ENCODE data around the gene CXCR5. TPM values are rescaled to one million over a fixed set of nuclear protein-coding genes. Genes with fewer than 3 reads are reported as not detected.

CXCR5 gene
- total RNA-seq, 1 experiment from 2014 or later = not detected

GRCh38 chr11:118938491-118939403 lies 55.1 kb downstream of the CXCR5 start:
- no peaks in the 10 kb centered on the region for H3K36me3 Mint-ChIP-seq (ENCODE audit: insufficient read depth, unreplicated experiment)
- TF ChIP-seq CTCF (IDR thresholded peaks at IDR 0.05; ENCODE audit: unreplicated experiment) = no peak
- H3K9me3 Mint-ChIP-seq (ENCODE audit: unreplicated experiment) = no peaks in the 10 kb centered on the region
- POLR2A ChIA-PET = interaction anchor here (0.8 kb wide), 1 partner anchor 8 kb away, joined by 3 read pairs; no protein-coding TSS in a partner anchor
- H3K4me1 Mint-ChIP-seq (ENCODE audit: insufficient read depth, unreplicated experiment) = peaks cover 6% of the 10 kb centered on the region
- H3K27me3 Mint-ChIP-seq (ENCODE audit: insufficient read depth, unreplicated experiment) = no peaks in the 10 kb centered on the region
- DNase-seq (ENCODE audit: unreplicated experiment) = peak; percentile 69
- CTCF ChIA-PET = interaction anchor here (0.6 to 1.5 kb wide), 2 partner anchors 9 to 522 kb away, joined by 3 read pairs; no protein-coding TSS in a partner anchor
- BruUV-seq (replicated peaks) = no TSS peak
- H3K27ac Mint-ChIP-seq (ENCODE audit: low read depth, unreplicated experiment) = no peak overlapping the region
- no peak overlapping the region for H3K4me3 Mint-ChIP-seq (ENCODE audit: unreplicated experiment)
- intact Hi-C loops (cut with micrococcal nuclease) = no loop called here

- BruUV-seq (replicated peaks) = no TSS peak
- intact Hi-C loops (cut with micrococcal nuclease) = no loop called here
- Mint-ChIP-seq H3K27ac (ENCODE audit: low read depth, unreplicated experiment) (no peak overlapping the region), H3K4me3 (ENCODE audit: unreplicated experiment) (no peak overlapping the region), H3K27me3 (ENCODE audit: insufficient read depth, unreplicated experiment) (no peaks in the 10 kb centered on the region), H3K36me3 (ENCODE audit: insufficient read depth, unreplicated experiment) (no peaks in the 10 kb centered on the region), H3K4me1 (ENCODE audit: insufficient read depth, unreplicated experiment) (peaks cover 6% of the 10 kb centered on the region), H3K9me3 (ENCODE audit: unreplicated experiment) (no peaks in the 10 kb centered on the region)
- no peak for DNase-seq (ENCODE audit: unreplicated experiment)
- ChIA-PET CTCF (interaction anchor here (0.6 to 1.5 kb wide), 2 partner anchors 9 to 521 kb away, joined by 3 read pairs; no protein-coding TSS in a partner anchor), POLR2A (no interaction called here)
- no peak for TF ChIP-seq CTCF (IDR thresholded peaks at IDR 0.05; ENCODE audit: unreplicated experiment)
Observed at GRCh38 chr11:118939404-118939915, 55.8 kb downstream of the CXCR5 start.

- H3K4me1 Mint-ChIP-seq (ENCODE audit: insufficient read depth, unreplicated experiment) = peaks cover 6% of the 10 kb centered on the region
- H3K36me3 Mint-ChIP-seq (ENCODE audit: insufficient read depth, unreplicated experiment) = no peaks in the 10 kb centered on the region
- H3K27ac Mint-ChIP-seq (ENCODE audit: low read depth, unreplicated experiment) = no peak overlapping the region
- H3K4me3 Mint-ChIP-seq (ENCODE audit: unreplicated experiment) = no peak overlapping the region
- CTCF ChIA-PET = interaction anchor here (0.7 to 1.5 kb wide), 3 partner anchors 10 to 89 kb away, joined by 3 read pairs; no protein-coding TSS in a partner anchor
- intact Hi-C loops (cut with micrococcal nuclease) = no loop called here
- no TSS peak for BruUV-seq (replicated peaks)
- no peaks in the 10 kb centered on the region for H3K9me3 Mint-ChIP-seq (ENCODE audit: unreplicated experiment)
- DNase-seq (ENCODE audit: unreplicated experiment) = no peak
- H3K27me3 Mint-ChIP-seq (ENCODE audit: insufficient read depth, unreplicated experiment) = peaks cover 5% of the 10 kb centered on the region
- POLR2A ChIA-PET = no interaction called here
- TF ChIP-seq CTCF (IDR thresholded peaks at IDR 0.05; ENCODE audit: unreplicated experiment) = no peak
Observed at GRCh38 chr11:118939953-118940598, 56.4 kb downstream of the CXCR5 start.

GRCh38 chr11:118947091-118947490 lies 63.4 kb downstream of the CXCR5 start:
- no peak for TF ChIP-seq CTCF (IDR thresholded peaks at IDR 0.05; ENCODE audit: unreplicated experiment)
- BruUV-seq (replicated peaks) = no TSS peak
- no peaks in the 10 kb centered on the region for H3K9me3 Mint-ChIP-seq (ENCODE audit: unreplicated experiment)
- H3K4me1 Mint-ChIP-seq (ENCODE audit: insufficient read depth, unreplicated experiment) = no peaks in the 10 kb centered on the region
- H3K36me3 Mint-ChIP-seq (ENCODE audit: insufficient read depth, unreplicated experiment) = no peaks in the 10 kb centered on the region
- no peak for DNase-seq (ENCODE audit: unreplicated experiment)
- peaks cover 32% of the 10 kb centered on the region for H3K27me3 Mint-ChIP-seq (ENCODE audit: insufficient read depth, unreplicated experiment)
- H3K27ac Mint-ChIP-seq (ENCODE audit: low read depth, unreplicated experiment) = no peak overlapping the region
- H3K4me3 Mint-ChIP-seq (ENCODE audit: unreplicated experiment) = no peak overlapping the region
- ChIA-PET CTCF (interaction anchor here (0.5 to 1.9 kb wide), 3 partner anchors 10 to 859 kb away, joined by 3 to 6 read pairs (median 5); no protein-coding TSS in a partner anchor), POLR2A (interaction anchor here (0.6 kb wide), 1 partner anchor 180 kb away, joined by 3 read pairs; no protein-coding TSS in a partner anchor)
- intact Hi-C loops (cut with micrococcal nuclease) = no loop called here

Data from MCF 10A (cell line).